ENCODE results near the gene HELZ.

DNA sequence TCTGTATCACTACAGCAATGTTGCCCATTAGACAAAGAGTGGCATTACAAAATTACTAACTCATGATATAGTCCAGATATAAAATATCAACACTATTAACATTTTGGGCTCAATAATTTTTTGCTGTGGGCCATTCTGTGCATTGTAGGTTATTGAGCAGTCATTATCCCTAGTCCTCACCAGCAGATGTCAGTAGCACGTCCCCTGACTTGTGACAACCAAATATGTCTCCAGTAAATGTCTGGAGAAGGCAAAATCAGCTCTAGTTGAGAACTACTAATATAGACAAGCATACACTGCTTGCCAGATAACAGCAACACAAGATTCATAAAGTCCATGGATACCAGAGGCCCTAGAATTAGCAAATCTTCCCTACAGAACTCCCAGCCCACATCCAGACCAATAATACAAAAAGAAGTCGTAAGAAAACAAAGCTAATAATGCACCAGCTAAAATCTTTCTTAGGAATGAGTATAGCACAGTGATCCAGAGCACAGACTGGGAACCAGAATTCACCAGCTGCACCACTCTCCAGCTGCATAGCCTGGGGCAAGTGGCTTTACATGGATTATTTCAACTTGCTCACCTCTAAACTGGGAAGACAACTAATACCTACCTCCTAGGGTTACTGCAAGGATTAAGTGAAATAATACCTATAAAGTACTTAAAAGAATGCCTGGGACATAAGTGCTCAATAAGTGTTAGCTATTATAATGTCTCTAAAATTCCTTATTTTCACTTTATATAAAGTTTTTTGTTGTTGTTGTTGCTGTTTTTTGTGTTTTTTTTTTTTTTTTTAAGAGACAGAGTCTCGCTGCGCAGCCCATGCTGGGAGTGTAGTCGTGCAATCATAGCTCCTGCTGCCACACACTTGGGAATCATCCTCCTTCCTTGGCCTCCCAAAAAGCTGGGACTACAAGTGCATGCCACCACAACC, 23.7 kb downstream of the HELZ start:
- TF ChIP-seq, protein P1, sequence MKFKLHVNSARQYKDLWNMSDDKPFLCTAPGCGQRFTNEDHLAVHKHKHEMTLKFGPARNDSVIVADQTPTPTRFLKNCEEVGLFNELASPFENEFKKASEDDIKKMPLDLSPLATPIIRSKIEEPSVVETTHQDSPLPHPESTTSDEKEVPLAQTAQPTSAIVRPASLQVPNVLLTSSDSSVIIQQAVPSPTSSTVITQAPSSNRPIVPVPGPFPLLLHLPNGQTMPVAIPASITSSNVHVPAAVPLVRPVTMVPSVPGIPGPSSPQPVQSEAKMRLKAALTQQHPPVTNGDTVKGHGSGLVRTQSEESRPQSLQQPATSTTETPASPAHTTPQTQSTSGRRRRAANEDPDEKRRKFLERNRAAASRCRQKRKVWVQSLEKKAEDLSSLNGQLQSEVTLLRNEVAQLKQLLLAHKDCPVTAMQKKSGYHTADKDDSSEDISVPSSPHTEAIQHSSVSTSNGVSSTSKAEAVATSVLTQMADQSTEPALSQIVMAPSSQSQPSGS (tag by site-specific recombination; IDR thresholded peaks at IDR 0.05; ENCODE audit: low read depth) = no peak
- TF ChIP-seq ZNF629 (tag by site-specific recombination; IDR thresholded peaks at IDR 0.05) (no peak), ZBTB21 (tag by site-specific recombination; IDR thresholded peaks at IDR 0.05) (no peak), ZNF571 (tag by site-specific recombination; IDR thresholded peaks at IDR 0.05) (no peak), ZNF341 (tag by site-specific recombination; IDR thresholded peaks at IDR 0.05; ENCODE audit: low read depth) (no peak), ZNF274 (IDR thresholded peaks at IDR 0.05; ENCODE audit: low read length) (no peak), ZNF274 (tag by site-specific recombination; IDR thresholded peaks at IDR 0.05; ENCODE audit: borderline replicate concordance) (no peak), ZNF311 (tag by site-specific recombination; IDR thresholded peaks at IDR 0.05; ENCODE audit: borderline replicate concordance) (no peak), ZNF600 (tag by site-specific recombination; IDR thresholded peaks at IDR 0.05) (no peak), ZNF391 (tag by site-specific recombination; IDR thresholded peaks at IDR 0.05; ENCODE audit: borderline replicate concordance, low read depth) (no peak), ZNF112 (tag by site-specific recombination; IDR thresholded peaks at IDR 0.05) (no peak)
- TF ChIP-seq, protein P2, sequence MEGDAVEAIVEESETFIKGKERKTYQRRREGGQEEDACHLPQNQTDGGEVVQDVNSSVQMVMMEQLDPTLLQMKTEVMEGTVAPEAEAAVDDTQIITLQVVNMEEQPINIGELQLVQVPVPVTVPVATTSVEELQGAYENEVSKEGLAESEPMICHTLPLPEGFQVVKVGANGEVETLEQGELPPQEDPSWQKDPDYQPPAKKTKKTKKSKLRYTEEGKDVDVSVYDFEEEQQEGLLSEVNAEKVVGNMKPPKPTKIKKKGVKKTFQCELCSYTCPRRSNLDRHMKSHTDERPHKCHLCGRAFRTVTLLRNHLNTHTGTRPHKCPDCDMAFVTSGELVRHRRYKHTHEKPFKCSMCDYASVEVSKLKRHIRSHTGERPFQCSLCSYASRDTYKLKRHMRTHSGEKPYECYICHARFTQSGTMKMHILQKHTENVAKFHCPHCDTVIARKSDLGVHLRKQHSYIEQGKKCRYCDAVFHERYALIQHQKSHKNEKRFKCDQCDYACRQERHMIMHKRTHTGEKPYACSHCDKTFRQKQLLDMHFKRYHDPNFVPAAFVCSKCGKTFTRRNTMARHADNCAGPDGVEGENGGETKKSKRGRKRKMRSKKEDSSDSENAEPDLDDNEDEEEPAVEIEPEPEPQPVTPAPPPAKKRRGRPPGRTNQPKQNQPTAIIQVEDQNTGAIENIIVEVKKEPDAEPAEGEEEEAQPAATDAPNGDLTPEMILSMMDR (tag by site-specific recombination; IDR thresholded peaks at IDR 0.05) = peak; percentile 45; the same call in 1 of the 2 replicates
- TF ChIP-seq, protein P3, sequence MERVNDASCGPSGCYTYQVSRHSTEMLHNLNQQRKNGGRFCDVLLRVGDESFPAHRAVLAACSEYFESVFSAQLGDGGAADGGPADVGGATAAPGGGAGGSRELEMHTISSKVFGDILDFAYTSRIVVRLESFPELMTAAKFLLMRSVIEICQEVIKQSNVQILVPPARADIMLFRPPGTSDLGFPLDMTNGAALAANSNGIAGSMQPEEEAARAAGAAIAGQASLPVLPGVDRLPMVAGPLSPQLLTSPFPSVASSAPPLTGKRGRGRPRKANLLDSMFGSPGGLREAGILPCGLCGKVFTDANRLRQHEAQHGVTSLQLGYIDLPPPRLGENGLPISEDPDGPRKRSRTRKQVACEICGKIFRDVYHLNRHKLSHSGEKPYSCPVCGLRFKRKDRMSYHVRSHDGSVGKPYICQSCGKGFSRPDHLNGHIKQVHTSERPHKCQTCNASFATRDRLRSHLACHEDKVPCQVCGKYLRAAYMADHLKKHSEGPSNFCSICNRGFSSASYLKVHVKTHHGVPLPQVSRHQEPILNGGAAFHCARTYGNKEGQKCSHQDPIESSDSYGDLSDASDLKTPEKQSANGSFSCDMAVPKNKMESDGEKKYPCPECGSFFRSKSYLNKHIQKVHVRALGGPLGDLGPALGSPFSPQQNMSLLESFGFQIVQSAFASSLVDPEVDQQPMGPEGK (tag by site-specific recombination; IDR thresholded peaks at IDR 0.05) = no peak
